ENCODE data around the gene GON7.

Gene GON7

DNA sequence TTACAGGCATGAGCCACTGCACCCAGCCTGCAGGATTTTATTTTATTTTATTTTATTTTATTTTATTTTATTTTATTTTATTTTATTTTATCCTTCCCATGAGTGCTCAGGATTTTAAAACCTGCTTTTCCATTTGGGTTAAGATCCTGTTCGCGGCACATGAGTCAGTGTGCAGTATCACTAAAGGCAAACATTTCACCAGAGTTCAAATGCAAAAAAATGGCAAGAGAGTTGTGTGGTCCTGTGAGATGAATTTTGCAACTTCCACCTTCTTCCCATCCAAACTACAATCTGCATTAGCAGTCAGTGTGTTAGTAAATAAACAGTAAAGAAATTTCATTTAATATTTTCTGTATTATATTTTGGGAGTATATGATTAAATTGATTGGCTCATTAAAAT is 51.2 kb downstream of the GON7 start:
- DNase-seq: no peak

- no peak for DNase-seq
Measured at GRCh38 chr14:93153121-93153520, 53.7 kb downstream of the GON7 start.
